Fibroblast of lung (primary cell): Measurements from ENCODE around the gene ZC3HAV1L. TPM values are rescaled to one million over a fixed set of nuclear protein-coding genes. Genes with fewer than 3 reads are reported as not detected.
"Not testable (repeated sequence)": the region's sequence is repeated elsewhere in the genome, so short reads cannot be mapped to it uniquely, and the experiment has no call there.

ENCODE experiments used
- DNase-seq, 2 donors: peaks; one replicate each; pipeline versions ENCODE4 v3.0.0 to v3.0.0-alpha.2; 2010; ENCODE audit warnings: low read depth in 2 of 2
- H2AFZ ChIP-seq: 2 replicates; pipeline ENCODE4 v1.5.1; 2012; ENCODE audit warnings: low read length, control low read depth, inconsistent platforms
- H3K27ac ChIP-seq: 2 replicates; pipeline ENCODE4 v1.5.1; 2011; ENCODE audit warnings: low read length, control low read depth; ENCODE audit not compliant: insufficient read depth
- H3K27me3 ChIP-seq: 2 replicates; pipeline ENCODE4 v1.5.1; 2011; ENCODE audit warnings: mild to moderate bottlenecking, low read length; ENCODE audit not compliant: control insufficient read depth, insufficient read depth
- H3K36me3 ChIP-seq: 2 replicates; pipeline ENCODE4 v1.5.1; 2011; ENCODE audit warnings: low read length; ENCODE audit not compliant: control insufficient read depth, insufficient read depth
- H3K4me1 ChIP-seq: 2 replicates; pipeline ENCODE4 v1.5.1; 2011; ENCODE audit warnings: low read length; ENCODE audit not compliant: control insufficient read depth, insufficient read depth; ENCODE audit errors: extremely low read depth
- H3K4me2 ChIP-seq: 2 replicates; pipeline ENCODE4 v1.5.1; 2011; ENCODE audit warnings: low read length, control low read depth; ENCODE audit not compliant: insufficient read depth; ENCODE audit errors: extremely low read depth
- H3K4me3 ChIP-seq, 4 experiments: fragments of 200-600 bp in 1 of 4; sonication (generic) in 1 of 4; replicated peaks in 1 of 4; 2 replicates each; pipeline ENCODE4 v1.5.1; 2011 to 2016; ENCODE audit warnings: low read length in 4 of 4, low read depth in 3 of 4, mild to moderate bottlenecking in 3 of 4, control low read depth in 2 of 4, inconsistent platforms in 1 of 4, mixed read lengths in 1 of 4; ENCODE audit not compliant: insufficient read depth in 1 of 4; ENCODE audit errors: control extremely low read depth in 1 of 4
- H3K79me2 ChIP-seq: 2 replicates; pipeline ENCODE4 v1.5.1; 2012; ENCODE audit warnings: mild to moderate bottlenecking, low read length, inconsistent platforms; ENCODE audit not compliant: control insufficient read depth, insufficient read depth
- H3K9ac ChIP-seq: 2 replicates; pipeline ENCODE4 v1.5.1; 2011; ENCODE audit warnings: mild to moderate bottlenecking, low read length, control low read depth; ENCODE audit not compliant: insufficient read depth
- H3K9me3 ChIP-seq: 2 replicates; pipeline ENCODE4 v1.5.1; 2012; ENCODE audit warnings: low read depth, low read length; ENCODE audit not compliant: control insufficient read depth, insufficient read depth
- H4K20me1 ChIP-seq: 2 replicates; pipeline ENCODE4 v1.5.1; 2011; ENCODE audit warnings: low read length; ENCODE audit not compliant: control insufficient read depth, insufficient read depth; ENCODE audit errors: extremely low read depth
- CTCF ChIP-seq, 2 donors: IDR thresholded peaks in 1 of 2; conservative IDR thresholded peaks in 1 of 2; 1 replicate in 1 of 2; 2 replicates in 1 of 2; pipeline ENCODE4 v1.5.1; 2011 to 2012; ENCODE audit warnings: low read length in 2 of 2, control low read depth in 1 of 2, inconsistent platforms in 1 of 2, low read depth in 1 of 2, mild to moderate bottlenecking in 1 of 2
- EZH2 ChIP-seq: IDR thresholded peaks from 2 replicates; pipeline ENCODE4 v1.5.1; 2012; ENCODE audit warnings: low read length, control low read depth, mild to moderate bottlenecking; ENCODE audit errors: missing control alignments
- polyA plus RNA-seq, 2 donors: library from polyadenylated mRNA; depleted of rRNA in 1 of 2; stranded (reverse) in 1 of 2; unstranded in 1 of 2; fragments of >200 nt; gene quantifications; 2 replicates each; pipeline ENCODE4 v1.2.1, GENCODE V29; 2011 to 2012; ENCODE audit warnings: missing spikeins in 1 of 2
- total RNA-seq: library from RNA; depleted of rRNA; stranded (reverse); fragments of >200 nt; gene quantifications from 2 replicates; pipeline ENCODE4 v1.2.1, GENCODE V29; 2014

The ZC3HAV1L gene
- total and polyA plus RNA-seq, 2 donors (not counting 1 experiment from before 2014, with no cell fraction given): 5.3 to 8.9 TPM

- Histone ChIP-seq H3K27ac (no peak overlapping the region), H3K4me1 (peaks cover 3% of the 10 kb centered on the region), H3K27me3 (no peaks in the 10 kb centered on the region), H3K4me2 (no peak overlapping the region), H3K9ac (no peak overlapping the region), H3K9me3 (no peaks in the 10 kb centered on the region), H4K20me1 (no peaks in the 10 kb centered on the region), H2AFZ (no peak overlapping the region), H3K4me3 (no peak overlapping the region), H3K79me2 (peaks cover 21% of the 10 kb centered on the region), H3K36me3 (peaks cover 5% of the 10 kb centered on the region)
- no peak for DNase-seq
- TF ChIP-seq CTCF (conservative IDR thresholded peaks at IDR 0.05 in 1 of 2, IDR thresholded peaks at IDR 0.05 in 1 of 2; ENCODE audit: low read depth in 1 of 2, low read length in 2 of 2): no peak
- TF ChIP-seq EZH2: no peak
These were observed 3.4 kb downstream of the ZC3HAV1L start for GRCh38 chr7:139032473-139032872.

GRCh38 chr7:139029353-139029752 is 6.5 kb downstream of the ZC3HAV1L start:
- Histone ChIP-seq H3K4me3 (no peak overlapping the region), H3K4me2 (no peak overlapping the region), H4K20me1 (no peaks in the 10 kb centered on the region), H3K79me2 (peaks cover 10% of the 10 kb centered on the region), H2AFZ (no peak overlapping the region), H3K9me3 (no peaks in the 10 kb centered on the region), H3K27ac (no peak overlapping the region), H3K36me3 (peaks cover 13% of the 10 kb centered on the region), H3K27me3 (no peaks in the 10 kb centered on the region), H3K4me1 (peaks cover 1% of the 10 kb centered on the region), H3K9ac (no peak overlapping the region)
- DNase-seq: no peak
- TF ChIP-seq CTCF (conservative IDR thresholded peaks at IDR 0.05 in 1 of 2, IDR thresholded peaks at IDR 0.05 in 1 of 2; ENCODE audit: low read depth in 1 of 2, low read length in 2 of 2) (no peak), EZH2 (no peak)

GRCh38 chr7:139026551-139026950 is 9.3 kb downstream of the ZC3HAV1L start:
- peaks cover 2% of the 10 kb centered on the region for H3K4me1 ChIP-seq
- DNase-seq: no peak
- no peaks in the 10 kb centered on the region for H3K27me3 ChIP-seq
- no peak overlapping the region for H2AFZ ChIP-seq
- peaks cover 11% of the 10 kb centered on the region for H3K36me3 ChIP-seq
- no peak overlapping the region for H3K9ac ChIP-seq
- no peak overlapping the region for H3K4me2 ChIP-seq
- no peaks in the 10 kb centered on the region for H3K9me3 ChIP-seq
- no peak for TF ChIP-seq EZH2
- TF ChIP-seq CTCF (conservative IDR thresholded peaks at IDR 0.05 in 1 of 2, IDR thresholded peaks at IDR 0.05 in 1 of 2; ENCODE audit: low read depth in 1 of 2, low read length in 2 of 2): no peak
- no peaks in the 10 kb centered on the region for H4K20me1 ChIP-seq
- H3K79me2 ChIP-seq: no peaks in the 10 kb centered on the region
- H3K4me3 ChIP-seq: no peak overlapping the region
- H3K27ac ChIP-seq: no peak overlapping the region

GRCh38 chr7:139025861-139026260 is 10.0 kb downstream of the ZC3HAV1L start:
- not testable (repeated sequence) for H3K4me2 ChIP-seq, H2AFZ ChIP-seq, H3K27me3 ChIP-seq, H3K27ac ChIP-seq, H3K9ac ChIP-seq, DNase-seq, H3K4me1 ChIP-seq, H3K79me2 ChIP-seq, H4K20me1 ChIP-seq, H3K4me3 ChIP-seq, H3K9me3 ChIP-seq
- peaks cover 11% of the 10 kb centered on the region for H3K36me3 ChIP-seq
